Measurements from ENCODE around the gene DDX56.

The DDX56 gene

DNA sequence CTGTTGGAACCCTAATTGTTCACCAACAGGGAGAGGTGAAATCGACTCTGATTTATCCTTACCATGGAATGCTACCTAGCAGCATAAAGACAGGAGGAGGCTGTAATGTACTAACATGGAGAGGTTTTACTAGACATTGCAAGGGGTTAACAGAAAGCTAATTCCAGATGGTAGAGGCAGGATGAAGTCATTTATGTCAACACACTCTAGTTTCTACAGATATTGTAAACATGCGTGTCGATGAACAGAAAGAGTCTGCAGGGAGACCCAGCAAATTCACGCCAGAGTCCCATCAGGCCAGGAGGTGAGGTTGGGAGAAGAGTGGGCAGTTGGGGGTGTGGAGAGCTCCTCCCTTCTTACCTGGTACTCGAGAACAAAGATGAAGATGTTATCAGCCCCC is 39.6 kb downstream of the DDX56 start:
- DNase-seq, result no peak

DNA sequence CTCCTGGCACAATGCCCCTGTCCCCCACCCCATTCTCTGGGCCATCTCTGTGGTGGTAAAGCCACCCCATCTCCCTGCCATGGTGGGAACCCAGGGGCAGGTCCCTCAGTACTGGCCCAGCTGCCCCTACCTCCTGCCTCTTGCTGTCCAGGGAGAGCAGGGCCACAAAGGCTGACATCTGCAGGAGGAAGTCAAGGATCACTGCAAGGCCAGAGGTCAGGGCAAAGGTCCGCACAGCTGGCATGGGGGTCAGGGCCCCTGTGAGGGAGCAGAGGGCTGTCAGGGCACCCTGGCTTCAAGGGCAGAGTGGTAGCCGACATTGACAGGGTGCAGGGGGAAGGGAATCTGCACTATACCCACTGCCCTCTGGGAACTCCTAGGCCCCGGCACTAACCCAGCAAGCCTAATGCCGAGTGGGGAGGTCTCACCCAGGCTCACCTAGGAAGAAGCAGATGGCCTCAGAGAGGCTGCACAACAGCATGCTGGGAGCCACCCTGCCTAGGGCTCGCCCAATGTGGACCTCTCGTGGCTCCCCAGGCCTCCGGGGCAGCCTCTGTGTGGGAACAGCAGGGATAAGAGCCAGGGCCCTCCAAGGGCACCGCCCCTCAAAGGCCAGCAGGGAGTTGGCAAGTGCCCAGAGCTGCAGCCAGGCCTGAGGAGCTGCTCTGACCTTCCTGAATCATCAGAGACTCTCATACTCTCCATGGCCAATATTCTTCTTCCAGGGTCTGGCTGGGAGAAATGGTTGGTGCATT is 40.2 kb downstream of the DDX56 start:
- DNase-seq, result no peak

DNA sequence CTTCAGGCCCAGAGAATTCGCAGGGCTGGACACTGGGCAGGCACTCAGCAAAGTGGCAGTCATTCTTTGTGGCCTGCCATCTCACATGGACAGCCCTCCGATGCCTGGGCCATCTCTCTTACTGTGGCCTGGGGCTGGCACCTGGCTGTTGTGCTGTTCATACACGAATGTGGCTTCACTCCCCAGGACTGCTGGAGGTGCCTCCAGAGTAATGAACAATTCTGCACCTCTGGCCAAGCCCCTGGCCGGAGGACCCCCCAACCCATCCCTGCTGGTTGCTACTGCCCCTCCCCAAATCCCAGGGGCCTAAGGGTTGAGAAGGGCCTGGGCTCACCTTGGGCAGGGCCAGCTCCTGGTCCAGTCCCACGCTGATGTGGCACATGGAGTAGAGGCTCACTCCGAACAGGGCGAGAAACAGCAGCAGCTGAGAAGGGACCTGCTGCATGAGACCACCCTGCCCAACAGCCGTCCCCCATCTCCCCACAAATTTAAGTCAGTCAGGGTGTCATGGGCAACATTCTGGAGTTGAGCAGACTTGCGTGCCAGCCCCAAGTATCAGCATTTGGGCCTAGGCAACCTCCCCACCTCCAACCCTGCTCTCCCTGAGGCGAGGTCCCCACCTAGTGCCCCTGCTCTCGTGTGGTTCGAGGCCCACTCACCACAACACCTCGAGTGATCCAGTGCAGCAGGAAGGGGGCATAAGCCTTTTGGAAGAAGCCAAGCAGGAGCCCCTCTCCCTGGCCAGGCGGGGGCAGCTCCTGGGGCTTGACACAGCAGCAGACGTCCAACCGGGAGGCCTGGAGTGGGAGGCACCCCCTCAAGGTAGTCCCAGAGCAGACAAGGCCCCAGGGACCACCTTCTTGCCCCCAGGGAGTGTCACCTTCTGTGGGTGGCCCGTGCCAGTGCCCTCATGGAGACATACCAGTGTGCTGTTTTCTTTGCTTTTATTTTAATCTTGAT is 42.0 kb downstream of the DDX56 start:
- DNase-seq, result no peak

DNA sequence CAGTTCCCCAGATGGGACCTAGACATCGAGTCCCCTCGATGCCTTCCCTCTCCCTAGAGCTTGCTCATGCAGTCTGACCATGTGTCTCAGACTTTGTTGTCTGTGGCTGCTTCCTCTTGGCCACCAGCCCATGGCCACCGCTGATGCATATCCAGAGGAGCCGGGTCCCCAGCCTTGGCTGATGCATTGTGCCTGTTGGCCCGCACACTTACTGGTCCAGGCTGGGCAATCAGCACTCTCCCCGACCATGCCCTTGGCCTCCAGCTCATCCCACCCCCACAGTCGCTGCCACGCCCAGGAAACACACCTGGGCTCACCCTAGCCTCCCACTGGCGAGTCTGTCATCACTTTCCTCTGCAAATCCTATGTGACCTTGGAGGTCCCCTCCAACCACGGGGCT is 42.7 kb downstream of the DDX56 start:
- DNase-seq, result no peak

DNA sequence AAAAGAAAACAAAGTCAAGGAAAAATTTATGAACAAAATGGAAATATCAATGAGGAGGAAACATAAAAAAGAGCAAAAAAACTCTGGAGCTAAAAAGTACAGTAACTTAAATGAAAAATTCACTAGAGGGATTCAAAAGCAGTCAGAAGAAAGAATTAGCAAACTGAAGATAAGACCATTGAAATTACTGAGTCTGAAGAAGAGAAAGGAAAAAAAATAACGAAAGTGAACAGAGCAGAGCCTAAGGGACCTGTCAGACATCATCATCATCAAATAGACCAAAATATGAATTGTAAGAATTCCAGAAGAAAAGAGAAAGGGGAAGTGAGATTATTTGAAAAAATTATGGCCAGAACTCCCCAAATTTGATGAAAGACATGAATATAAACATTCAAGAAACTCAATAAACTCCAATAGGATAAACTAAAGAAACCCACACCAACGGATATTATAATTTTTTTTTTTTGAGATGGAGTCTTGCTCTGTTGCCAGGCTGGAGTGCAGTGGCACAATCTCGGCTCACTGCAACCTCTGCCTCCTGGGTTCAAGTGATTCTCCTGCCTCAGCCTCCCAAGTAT is 48.8 kb downstream of the DDX56 start:
- DNase-seq, result no peak

DNA sequence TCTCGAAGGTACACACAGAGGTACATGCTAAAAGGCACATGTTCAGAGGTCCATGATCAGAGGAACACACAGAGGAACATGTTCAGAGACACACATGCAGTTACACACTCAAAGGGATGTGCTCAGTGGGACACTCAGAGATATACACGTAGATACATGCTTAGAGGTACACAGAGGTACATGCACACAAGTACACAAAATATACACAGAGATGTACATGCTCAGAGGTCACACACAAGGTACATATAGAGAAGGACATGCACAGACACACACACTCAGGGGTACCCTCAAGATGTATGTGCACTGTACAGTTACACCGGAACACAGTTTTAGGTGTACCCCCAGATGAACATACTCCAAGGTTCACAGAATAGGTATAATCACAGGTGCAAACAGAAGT is 51.4 kb downstream of the DDX56 start:
- DNase-seq, result no peak

DNA sequence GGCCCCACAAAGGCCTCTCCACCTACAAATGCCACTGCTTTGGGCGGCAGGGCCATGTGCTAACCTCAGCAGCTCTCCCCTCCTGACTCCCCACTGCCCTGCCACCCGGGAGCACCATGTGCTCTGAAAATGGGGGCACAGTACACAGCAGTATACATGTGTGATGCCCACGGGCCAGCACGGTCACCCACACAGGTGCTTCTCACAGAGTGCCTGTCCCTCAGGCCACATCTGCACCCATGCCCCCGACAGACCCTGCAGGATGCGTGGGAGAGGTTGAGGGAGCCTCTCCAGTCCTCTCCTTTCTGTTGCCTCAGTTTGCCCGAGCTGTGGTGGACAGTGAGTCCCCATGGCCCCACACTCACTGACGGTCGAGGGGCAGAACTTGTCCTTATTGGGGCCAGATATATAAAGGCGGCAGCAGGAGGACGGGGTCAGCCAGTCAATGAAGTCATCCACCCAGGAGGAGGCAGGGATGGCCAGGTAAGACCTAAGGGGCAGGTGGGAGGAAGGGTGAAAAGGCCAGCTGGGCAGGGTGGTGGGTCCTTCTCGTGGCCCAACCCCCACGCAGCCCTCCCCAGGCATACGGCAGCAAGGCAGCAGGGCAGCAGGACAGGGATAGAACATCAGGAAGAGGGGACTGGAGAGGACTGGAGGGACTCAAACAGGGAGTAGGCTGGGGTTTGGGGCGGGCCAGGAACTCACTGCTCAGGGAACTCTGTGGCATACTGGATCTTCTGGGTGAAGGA is 52.2 kb downstream of the DDX56 start:
- DNase-seq, result no peak

DNA sequence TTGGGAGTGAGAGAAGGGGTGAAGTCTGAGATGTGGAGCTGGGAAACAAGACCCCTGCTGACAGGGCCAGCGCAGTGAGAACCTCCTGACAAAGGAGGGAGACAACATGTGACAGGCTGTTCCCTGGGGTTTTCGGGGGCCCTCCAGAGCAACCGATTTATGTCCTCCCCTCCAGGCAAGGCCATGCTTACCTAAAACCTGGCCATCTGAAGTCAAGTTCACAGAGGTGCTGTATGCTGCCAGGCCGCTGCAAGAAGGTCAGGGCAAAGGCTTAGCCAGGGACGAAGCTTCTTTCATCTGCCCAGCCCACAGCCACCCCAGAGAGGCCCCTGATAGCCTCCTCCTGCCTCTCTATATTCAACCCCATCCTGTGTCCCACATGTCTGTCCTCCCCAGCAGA is 53.1 kb downstream of the DDX56 start:
- DNase-seq, result no peak

DNA sequence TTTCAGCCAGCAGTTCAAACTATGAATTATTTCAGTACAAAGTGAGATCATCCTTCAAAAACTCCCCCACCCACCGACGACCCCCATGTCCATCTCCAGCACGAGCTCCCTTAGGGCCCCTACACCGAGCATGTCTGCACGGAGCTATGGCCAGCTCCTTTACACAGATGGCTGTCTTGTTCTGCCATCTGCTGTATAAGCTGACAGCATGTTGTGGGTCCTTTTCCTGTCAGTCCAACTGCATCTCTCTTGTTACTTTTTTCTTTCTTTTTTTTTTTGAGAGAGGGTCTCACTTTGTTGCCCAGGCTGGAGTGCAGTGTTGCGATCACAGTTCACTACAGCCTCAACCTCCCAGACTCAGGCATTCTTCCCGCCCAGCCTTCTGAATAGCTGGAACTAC is 54.2 kb downstream of the DDX56 start:
- no peak for DNase-seq

DNA sequence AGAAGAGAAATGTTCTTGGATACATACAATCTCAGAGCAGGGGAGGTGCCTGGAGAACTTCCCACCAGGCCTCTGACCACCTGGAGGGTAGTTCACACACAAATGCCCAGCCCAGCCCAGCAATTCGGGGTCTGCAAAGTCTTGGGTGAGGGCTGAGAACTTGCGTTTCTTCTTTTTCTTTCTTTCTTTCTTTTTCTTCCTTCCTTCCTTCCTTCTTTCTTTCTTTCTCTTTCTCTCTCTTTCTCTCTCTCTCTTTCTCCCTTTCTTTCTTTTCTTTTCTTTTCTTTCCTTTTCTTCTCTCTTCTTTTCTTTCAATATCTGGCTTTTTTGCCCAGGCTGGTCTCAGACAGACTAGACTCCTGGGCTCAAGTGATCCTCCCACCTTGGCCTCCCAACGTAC is 54.9 kb downstream of the DDX56 start:
- no peak for DNase-seq

DNA sequence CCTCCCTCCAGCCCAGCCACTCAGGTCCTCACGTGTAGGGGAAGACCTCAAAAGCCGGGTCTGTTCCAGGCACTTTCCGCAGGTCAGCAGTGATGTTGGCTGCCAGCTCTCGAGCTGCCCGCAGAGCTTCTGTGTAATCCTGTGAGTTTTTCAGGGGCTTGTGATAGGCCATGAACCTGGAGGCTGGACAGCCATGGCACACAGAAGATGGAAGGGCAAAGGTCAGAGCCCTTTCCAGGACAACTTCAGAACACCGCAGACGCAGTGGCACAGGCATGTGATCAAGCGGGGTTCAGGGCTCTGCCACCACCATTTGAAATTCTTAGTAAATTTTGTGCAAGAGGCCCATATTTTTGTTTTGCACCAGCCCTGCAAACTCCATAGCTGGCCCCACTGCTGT is 56.5 kb downstream of the DDX56 start:
- no peak for DNase-seq

Measured in stimulated activated naive CD4-positive, alpha-beta T cell treated with Interleukin-2 at 50 U/mL for 16 hours (primary cell).